Measurements from ENCODE around the gene GSE1. TPM values are rescaled to one million over a fixed set of nuclear protein-coding genes. Genes with fewer than 3 reads are reported as not detected.

The GSE1 gene
- total RNA-seq, 6 donors from 2014 or later, result 80.2 to 332 (median 90.8) TPM

DNA sequence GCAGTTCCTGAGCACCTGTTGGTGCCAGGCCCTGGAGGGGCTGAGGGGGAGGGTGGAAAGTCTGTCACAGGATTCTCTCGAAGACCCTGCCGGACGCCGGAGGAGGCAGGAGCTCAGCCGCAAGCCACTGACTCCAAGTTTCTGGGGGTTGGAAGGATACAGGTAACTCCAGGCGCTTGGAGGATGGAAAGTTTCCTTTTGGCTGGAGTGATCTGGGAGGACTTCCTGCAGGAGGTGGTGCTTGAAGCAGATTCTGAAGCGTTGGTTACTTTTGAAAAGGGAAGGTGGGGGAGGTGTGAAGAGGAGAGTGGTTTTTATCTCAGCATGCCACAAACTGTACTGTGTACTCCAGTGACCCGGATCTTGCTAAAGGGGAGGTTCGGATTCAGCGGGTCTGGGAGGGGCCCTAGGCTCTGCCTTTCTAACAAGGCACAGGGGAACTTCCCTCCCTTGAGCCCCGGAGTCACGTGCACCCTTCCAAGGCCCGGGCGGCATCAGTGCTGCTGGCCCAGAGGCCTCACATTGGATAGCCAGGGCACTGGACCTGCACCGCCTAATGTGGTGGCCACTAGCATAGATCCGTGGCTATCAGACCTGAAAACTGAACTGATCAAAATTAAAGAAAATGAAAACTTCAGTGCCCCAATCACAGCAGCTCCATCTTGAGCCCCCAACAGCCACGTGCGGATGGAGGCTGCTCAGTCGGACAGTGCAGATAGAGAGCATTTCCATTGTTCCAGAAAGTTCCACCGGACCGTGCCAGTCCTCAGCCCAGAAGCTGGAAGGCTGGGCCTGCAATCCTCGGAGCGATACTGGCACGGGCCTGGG, 42.2 kb upstream of the GSE1 start:
- DNase-seq (peak; percentile 62 to 83), ATAC-seq (ENCODE audit: low FRiP score in 2 of 2) (peak; percentile 64 to 67)
- 45 to 49% methylated on average over 20 to 24 of the region's 24 CpGs for WGBS, 2 donors
- Histone ChIP-seq H3K27ac (peak overlapping the region; percentile 68 to 74 (median 73)), H3K36me3 (no peaks in the 10 kb centered on the region), H3K4me3 (peak overlapping the region in 1 of 4 donors; percentile 3), H3K4me1 (peaks cover 88 to 98% (median 97%) of the 10 kb centered on the region in 4 donors), H3K27me3 (no peaks in the 10 kb centered on the region), H3K9me3 (no peaks in the 10 kb centered on the region)
- TF ChIP-seq POLR2A (IDR thresholded peaks at IDR 0.05) (peak in 1 of 4 donors; percentile 18), EP300 (IDR thresholded peaks at IDR 0.05) (no peak)

DNA sequence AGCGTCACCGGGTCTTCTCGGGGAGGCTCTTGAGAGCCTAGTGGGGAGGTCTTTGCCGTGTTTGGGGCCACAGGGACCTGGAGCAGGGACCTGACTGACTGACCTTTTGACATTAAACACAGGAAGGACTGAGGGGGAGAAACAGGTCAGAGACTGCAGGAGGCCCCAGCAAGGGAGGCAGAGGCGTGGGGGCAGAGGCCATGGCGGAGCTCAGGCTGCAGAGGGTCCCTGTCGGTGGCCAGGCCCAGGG, 41.6 kb upstream of the GSE1 start:
- DNase-seq, result peak in 1 of 2 donors; percentile 52
- Histone ChIP-seq H3K9me3 (no peaks in the 10 kb centered on the region), H3K36me3 (no peaks in the 10 kb centered on the region), H3K4me1 (peaks cover 88 to 98% (median 97%) of the 10 kb centered on the region in 4 donors), H3K4me3 (no peak overlapping the region), H3K27ac (peak overlapping the region; percentile 68 to 74 (median 73)), H3K27me3 (no peaks in the 10 kb centered on the region)
- no peak for ATAC-seq (ENCODE audit: low FRiP score in 2 of 2)
- WGBS, 2 donors, result 57 to 59% methylated on average over 7 of the region's 7 CpGs
- TF ChIP-seq, protein P1, sequence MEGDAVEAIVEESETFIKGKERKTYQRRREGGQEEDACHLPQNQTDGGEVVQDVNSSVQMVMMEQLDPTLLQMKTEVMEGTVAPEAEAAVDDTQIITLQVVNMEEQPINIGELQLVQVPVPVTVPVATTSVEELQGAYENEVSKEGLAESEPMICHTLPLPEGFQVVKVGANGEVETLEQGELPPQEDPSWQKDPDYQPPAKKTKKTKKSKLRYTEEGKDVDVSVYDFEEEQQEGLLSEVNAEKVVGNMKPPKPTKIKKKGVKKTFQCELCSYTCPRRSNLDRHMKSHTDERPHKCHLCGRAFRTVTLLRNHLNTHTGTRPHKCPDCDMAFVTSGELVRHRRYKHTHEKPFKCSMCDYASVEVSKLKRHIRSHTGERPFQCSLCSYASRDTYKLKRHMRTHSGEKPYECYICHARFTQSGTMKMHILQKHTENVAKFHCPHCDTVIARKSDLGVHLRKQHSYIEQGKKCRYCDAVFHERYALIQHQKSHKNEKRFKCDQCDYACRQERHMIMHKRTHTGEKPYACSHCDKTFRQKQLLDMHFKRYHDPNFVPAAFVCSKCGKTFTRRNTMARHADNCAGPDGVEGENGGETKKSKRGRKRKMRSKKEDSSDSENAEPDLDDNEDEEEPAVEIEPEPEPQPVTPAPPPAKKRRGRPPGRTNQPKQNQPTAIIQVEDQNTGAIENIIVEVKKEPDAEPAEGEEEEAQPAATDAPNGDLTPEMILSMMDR (IDR thresholded peaks at IDR 0.05), result peak in 1 of 6 experiments; percentile 7
- no peak for TF ChIP-seq POLR2A (IDR thresholded peaks at IDR 0.05)

DNA sequence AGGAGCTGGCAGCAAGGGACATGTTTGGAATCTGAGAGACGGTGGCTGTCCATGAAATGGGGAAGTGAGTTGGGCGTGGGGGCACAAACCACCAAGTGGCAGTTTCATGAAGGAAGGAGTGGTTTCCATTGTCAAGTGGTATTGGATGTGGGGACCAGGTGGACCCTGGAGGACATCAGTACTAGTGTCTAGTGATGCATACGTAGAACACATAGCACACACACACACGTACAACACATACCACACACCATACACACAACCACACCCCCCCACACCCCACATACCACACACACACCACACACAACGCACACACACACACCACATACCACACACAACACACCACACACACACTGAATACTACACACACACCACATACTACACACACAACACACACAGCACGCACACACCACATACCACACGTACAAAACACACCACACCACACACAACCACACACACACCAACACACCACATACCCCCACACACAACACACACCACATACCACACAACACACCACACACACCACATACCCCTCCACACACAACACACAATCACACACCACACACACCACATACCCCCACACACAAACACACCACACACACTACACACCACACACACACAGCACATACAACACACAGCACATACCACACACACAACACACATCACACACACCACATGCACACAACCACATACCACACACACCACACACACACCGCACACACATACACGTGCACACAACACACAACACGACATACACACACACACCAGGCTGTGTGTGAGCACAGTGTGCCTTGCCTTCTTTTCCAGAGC, 41.1 kb upstream of the GSE1 start:
- DNase-seq, result peak in 1 of 2 donors; percentile 58
- no peak overlapping the region for H3K4me3 ChIP-seq
- H3K9me3 ChIP-seq, result no peaks in the 10 kb centered on the region
- peaks cover 88 to 98% (median 97%) of the 10 kb centered on the region in 4 donors for H3K4me1 ChIP-seq
- H3K36me3 ChIP-seq, result no peaks in the 10 kb centered on the region
- peak overlapping the region; percentile 68 to 74 (median 73) for H3K27ac ChIP-seq
- peak in 1 of 2 donors; percentile 53 for ATAC-seq (ENCODE audit: low FRiP score in 2 of 2)
- H3K27me3 ChIP-seq, result no peaks in the 10 kb centered on the region
- TF ChIP-seq POLR2AphosphoS5 (IDR thresholded peaks at IDR 0.05), result no peak
- TF ChIP-seq, protein P1 (IDR thresholded peaks at IDR 0.05), result no peak
- no peak for TF ChIP-seq POLR2A (IDR thresholded peaks at IDR 0.05)
- TF ChIP-seq EP300 (IDR thresholded peaks at IDR 0.05), result no peak
- 55 to 63% methylated on average over 10 of the region's 10 CpGs for WGBS, 2 donors

DNA sequence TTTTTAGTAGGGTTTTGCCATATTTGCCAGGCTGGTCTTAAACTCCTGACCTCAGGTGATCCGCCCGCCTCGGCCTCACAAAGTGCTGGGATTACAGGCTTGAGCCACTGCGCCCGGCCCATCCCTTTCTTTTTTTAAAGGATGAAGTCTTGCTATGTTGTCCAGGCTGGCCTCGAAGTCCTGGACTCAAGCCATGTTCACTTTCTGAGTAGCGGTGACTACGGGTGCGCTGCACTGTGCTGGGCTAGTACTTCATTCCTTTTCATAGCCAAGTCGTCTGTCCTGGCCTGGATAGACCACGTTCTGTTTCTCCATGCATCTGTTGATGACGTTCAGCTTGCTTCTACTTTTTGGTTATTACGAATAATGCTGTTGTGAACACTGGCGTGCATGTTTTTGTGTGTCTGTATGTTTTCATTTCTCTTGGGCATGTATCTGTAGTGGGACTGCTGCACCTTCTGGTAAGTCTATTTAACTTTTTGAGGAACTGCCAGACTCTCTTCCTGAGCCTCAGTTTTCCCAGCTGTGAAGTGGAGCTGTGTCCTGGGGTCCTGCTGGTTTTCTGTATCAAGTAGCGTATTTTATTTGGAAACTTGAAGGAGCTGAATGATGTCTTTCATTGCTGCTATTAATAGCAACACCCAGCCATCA, 40.0 kb upstream of the GSE1 start:
- no peak for DNase-seq
- TF ChIP-seq, protein P1 (IDR thresholded peaks at IDR 0.05), result no peak
- Histone ChIP-seq H3K9me3 (no peaks in the 10 kb centered on the region), H3K27ac (peak overlapping the region; percentile 62 to 87 (median 77)), H3K36me3 (no peaks in the 10 kb centered on the region), H3K27me3 (no peaks in the 10 kb centered on the region), H3K4me3 (no peak overlapping the region), H3K4me1 (peaks cover 89 to 98% (median 97%) of the 10 kb centered on the region in 4 donors)
- 83% methylated on average over 15 of the region's 15 CpGs for WGBS, 2 donors
- ATAC-seq (ENCODE audit: low FRiP score in 2 of 2), result no peak
